Left ventricle myocardium inferior (tissue), 1 donor: ENCODE results near the gene NHLH2. TPM values are rescaled to one million over a fixed set of nuclear protein-coding genes. Genes with fewer than 3 reads are reported as not detected.

Source experiments
- DNase-seq: peaks from one replicate; pipeline ENCODE4 v3.0.0-alpha.2; 2020
- H3K27ac ChIP-seq: fragments of 200-600 bp; replicated peaks from 2 replicates; pipeline ENCODE4 v1.8.0; 2021
- H3K27me3 ChIP-seq: fragments of 200-600 bp; 2 replicates; pipeline ENCODE4 v1.8.0; 2021; ENCODE audit warnings: low read depth
- H3K36me3 ChIP-seq: fragments of 200-600 bp; 2 replicates; pipeline ENCODE4 v1.8.0; 2021
- H3K4me1 ChIP-seq: fragments of 200-600 bp; 2 replicates; pipeline ENCODE4 v1.8.0; 2021
- H3K4me3 ChIP-seq: fragments of 200-600 bp; 2 replicates; pipeline ENCODE4 v1.8.0; 2021; ENCODE audit warnings: mild to moderate bottlenecking, moderate library complexity
- H3K9me3 ChIP-seq: fragments of 200-600 bp; replicated peaks from 2 replicates; pipeline ENCODE4 v1.8.0; 2021
- intact Hi-C: fragments of 100-400 bp; cut with micrococcal nuclease; formaldehyde crosslinking; loops from one replicate; pipeline ENCODE4 v1.11.0; 2022
- total RNA-seq: library from RNA; stranded (reverse); fragmentation: NEBNext Ultra II Directional; extraction: Animal tissue kit (Norgen Biotek cat#: 25700); gene quantifications from one replicate; pipeline ENCODE4 v1.2.1, GENCODE V29; 2021
- TF ChIP-seq, protein P1 (sequence below): fragments of 200-600 bp; IDR thresholded peaks from 2 replicates; pipeline ENCODE4 v1.8.0; 2021; ENCODE audit warnings: antibody characterized with exemption, mild to moderate bottlenecking, borderline replicate concordance
- donor health status: DM: no; HTN: yes; CAD: no; lungs with severe emphysema.

Gene NHLH2
- total RNA-seq, 1 donor from 2014 or later = not detected

DNA sequence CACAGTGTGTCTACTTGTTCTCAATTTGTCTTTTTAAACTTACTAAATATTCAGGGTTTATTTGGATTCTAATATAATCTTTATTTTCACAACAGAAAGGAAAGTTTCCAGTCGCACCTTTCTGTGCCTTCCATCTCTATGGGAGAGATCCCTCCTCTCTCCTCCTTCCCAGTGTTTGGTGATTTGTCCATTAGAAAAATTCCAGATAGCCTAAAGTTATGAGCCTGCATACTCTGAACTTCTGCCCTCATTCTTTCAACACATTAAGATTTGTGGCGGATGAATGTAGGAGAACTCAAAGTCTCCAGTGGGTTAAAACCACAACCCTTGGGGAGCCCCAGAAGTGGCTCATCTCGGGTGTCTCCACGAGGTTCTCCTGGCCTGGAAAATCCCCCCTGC lies 3.6 kb downstream of the NHLH2 start:
- no peaks in the 10 kb centered on the region for H3K36me3 ChIP-seq
- DNase-seq = no peak
- no peaks in the 10 kb centered on the region for H3K9me3 ChIP-seq
- intact Hi-C loops = no loop called here
- H3K27me3 ChIP-seq = peaks cover 97% of the 10 kb centered on the region
- H3K4me3 ChIP-seq = peak overlapping the region; percentile 59
- H3K4me1 ChIP-seq = peaks cover 25% of the 10 kb centered on the region
- TF ChIP-seq, protein P1, sequence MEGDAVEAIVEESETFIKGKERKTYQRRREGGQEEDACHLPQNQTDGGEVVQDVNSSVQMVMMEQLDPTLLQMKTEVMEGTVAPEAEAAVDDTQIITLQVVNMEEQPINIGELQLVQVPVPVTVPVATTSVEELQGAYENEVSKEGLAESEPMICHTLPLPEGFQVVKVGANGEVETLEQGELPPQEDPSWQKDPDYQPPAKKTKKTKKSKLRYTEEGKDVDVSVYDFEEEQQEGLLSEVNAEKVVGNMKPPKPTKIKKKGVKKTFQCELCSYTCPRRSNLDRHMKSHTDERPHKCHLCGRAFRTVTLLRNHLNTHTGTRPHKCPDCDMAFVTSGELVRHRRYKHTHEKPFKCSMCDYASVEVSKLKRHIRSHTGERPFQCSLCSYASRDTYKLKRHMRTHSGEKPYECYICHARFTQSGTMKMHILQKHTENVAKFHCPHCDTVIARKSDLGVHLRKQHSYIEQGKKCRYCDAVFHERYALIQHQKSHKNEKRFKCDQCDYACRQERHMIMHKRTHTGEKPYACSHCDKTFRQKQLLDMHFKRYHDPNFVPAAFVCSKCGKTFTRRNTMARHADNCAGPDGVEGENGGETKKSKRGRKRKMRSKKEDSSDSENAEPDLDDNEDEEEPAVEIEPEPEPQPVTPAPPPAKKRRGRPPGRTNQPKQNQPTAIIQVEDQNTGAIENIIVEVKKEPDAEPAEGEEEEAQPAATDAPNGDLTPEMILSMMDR = no peak
- H3K27ac ChIP-seq = no peak overlapping the region

DNA sequence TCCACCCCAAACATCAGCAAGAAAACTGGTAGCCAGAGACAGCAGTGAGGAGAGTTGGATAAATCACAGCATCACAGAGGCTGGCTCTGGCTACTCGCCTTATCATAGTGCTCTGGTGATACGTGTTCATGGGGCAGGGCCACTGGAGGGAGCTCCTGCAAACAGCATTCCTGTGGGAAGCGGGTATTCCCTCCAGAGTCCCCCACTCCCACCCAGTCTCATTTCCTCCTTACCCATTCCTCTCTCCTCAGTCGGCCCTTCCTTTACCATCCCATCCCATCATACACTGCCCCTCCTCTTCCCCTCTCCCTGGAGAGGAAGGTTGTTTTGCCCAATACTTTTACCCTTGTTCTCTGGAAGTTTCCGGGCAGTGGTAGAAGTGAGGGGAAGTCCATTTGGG lies 7.1 kb downstream of the NHLH2 start:
- intact Hi-C loops = no loop called here
- peaks cover 20% of the 10 kb centered on the region for H3K4me1 ChIP-seq
- no peak overlapping the region for H3K4me3 ChIP-seq
- H3K9me3 ChIP-seq = no peaks in the 10 kb centered on the region
- no peak for DNase-seq
- TF ChIP-seq, protein P1 = no peak
- H3K36me3 ChIP-seq = no peaks in the 10 kb centered on the region
- H3K27ac ChIP-seq = no peak overlapping the region
- H3K27me3 ChIP-seq = peaks cover 74% of the 10 kb centered on the region

DNA sequence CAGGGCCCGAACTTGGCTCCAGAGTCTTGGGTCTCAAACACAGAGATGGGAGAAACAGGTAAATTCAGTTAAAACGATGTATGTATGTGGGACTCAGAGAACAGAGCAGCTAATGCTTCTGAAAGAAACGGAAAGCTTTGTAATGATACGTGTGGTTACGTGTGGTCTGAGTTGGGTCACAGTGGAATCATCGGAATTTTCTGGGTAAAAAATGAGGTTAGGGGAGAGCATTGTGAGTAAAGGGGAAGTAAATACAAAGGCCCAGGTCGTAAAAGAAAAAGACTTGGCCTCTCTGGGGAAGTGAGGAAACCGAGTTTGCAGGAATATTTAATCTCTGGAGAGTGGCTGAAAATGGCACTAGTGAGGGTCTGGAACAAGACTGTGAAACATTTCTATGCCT lies 8.3 kb downstream of the NHLH2 start:
- intact Hi-C loops = no loop called here
- peaks cover 73% of the 10 kb centered on the region for H3K27me3 ChIP-seq

DNA sequence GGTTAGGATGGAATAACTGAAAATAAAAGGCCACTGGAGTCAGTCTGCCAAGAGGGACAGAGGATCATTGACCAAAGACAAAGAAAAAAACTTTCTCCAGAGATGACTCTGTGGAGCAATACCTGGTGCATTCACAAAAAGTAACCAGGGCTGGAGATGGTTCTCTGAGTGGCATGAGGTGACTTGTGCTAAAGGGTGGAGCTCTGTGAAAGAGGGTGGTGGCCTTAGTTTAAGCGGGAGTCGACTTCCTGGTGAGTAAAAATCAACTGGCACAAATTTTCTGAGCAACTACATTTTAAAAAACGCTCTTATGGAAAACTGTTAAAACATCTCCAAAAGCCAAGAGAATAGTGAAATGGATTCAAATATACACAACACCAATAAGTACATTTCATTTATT lies 10.0 kb downstream of the NHLH2 start:
- Histone ChIP-seq H3K4me1 (peaks cover 21% of the 10 kb centered on the region), H3K27me3 (peaks cover 64% of the 10 kb centered on the region), H3K27ac (no peak overlapping the region), H3K36me3 (no peaks in the 10 kb centered on the region), H3K4me3 (no peak overlapping the region), H3K9me3 (no peaks in the 10 kb centered on the region)
- TF ChIP-seq, protein P1 = no peak
- intact Hi-C loops = no loop called here
- no peak for DNase-seq

More for the DNA sequence above, 8.3 kb downstream of the NHLH2 start:
- peaks cover 20% of the 10 kb centered on the region for H3K4me1 ChIP-seq
- no peaks in the 10 kb centered on the region for H3K36me3 ChIP-seq
- H3K27ac ChIP-seq = no peak overlapping the region
- TF ChIP-seq, protein P1 = no peak
- no peaks in the 10 kb centered on the region for H3K9me3 ChIP-seq
- H3K4me3 ChIP-seq = no peak overlapping the region
- DNase-seq = no peak

DNA sequence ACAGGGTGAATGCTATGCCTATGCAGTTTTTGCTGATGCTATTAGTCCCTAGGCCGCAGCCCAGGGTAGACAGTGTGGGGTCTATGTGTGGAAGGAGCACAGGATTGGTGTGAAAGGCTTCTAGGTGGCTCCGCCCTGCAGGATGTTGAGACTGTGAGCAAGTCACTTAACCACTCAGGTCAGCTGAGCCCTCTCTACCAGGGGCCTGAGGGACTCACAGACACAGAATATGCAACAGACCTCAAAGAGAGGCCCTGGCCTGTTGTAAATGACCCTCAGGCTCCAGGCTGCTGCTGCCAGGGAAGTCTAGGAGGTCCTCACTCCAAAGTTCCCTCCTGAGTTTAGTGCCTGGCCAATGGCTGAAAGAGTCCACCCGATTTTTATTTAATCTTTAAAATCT lies 11.0 kb downstream of the NHLH2 start:
- TF ChIP-seq, protein P1 = no peak
- peaks cover 61% of the 10 kb centered on the region for H3K27me3 ChIP-seq
- H3K9me3 ChIP-seq = no peaks in the 10 kb centered on the region
- H3K4me1 ChIP-seq = peaks cover 21% of the 10 kb centered on the region
- no peak overlapping the region for H3K27ac ChIP-seq
- intact Hi-C loops = no loop called here
- H3K36me3 ChIP-seq = no peaks in the 10 kb centered on the region
- H3K4me3 ChIP-seq = no peak overlapping the region
- no peak for DNase-seq
